Jurkat, Clone E6-1 (cell line): ENCODE results near the gene MAP3K9.
A peak's percentile ranks its signal among the peaks of the same experiment; 100 is the strongest.

Source experiments
- DNase-seq: peaks from one replicate; pipeline ENCODE4 v3.0.0-alpha.2; 2011; ENCODE audit warnings: low read depth, low spot score
- H3K4me3 ChIP-seq: 2 replicates; pipeline ENCODE4 v1.5.1; 2011; ENCODE audit warnings: mild to moderate bottlenecking, low read length, control low read depth, moderate library complexity

Gene MAP3K9

GRCh38 chr14:70822530-70823185, 13.3 kb upstream of the MAP3K9 start:
- peak; percentile 14 for DNase-seq
- H3K4me3 ChIP-seq: peak overlapping the region; percentile 64

- H3K4me3 ChIP-seq: peak overlapping the region; percentile 64
- peak; percentile 37 for DNase-seq
Observed at GRCh38 chr14:70821584-70822529, 12.5 kb upstream of the MAP3K9 start.

- no peak for DNase-seq
Observed at GRCh38 chr14:70816525-70816924, 7.2 kb upstream of the MAP3K9 start.

GRCh38 chr14:70814466-70814865, 5.2 kb upstream of the MAP3K9 start:
- no peak for DNase-seq
- H3K4me3 ChIP-seq: no peak overlapping the region

More at GRCh38 chr14:70816525-70816924, 7.2 kb upstream of the MAP3K9 start:
- no peak overlapping the region for H3K4me3 ChIP-seq

GRCh38 chr14:70812124-70812818, 3.0 kb upstream of the MAP3K9 start:
- DNase-seq: no peak
- H3K4me3 ChIP-seq: no peak overlapping the region

GRCh38 chr14:70811578-70811977, 2.3 kb upstream of the MAP3K9 start:
- DNase-seq: no peak

GRCh38 chr14:70811050-70811449, 1.7 kb upstream of the MAP3K9 start:
- DNase-seq: no peak
- no peak overlapping the region for H3K4me3 ChIP-seq

More at GRCh38 chr14:70811578-70811977, 2.3 kb upstream of the MAP3K9 start:
- no peak overlapping the region for H3K4me3 ChIP-seq

GRCh38 chr14:70810621-70811020, 1.3 kb upstream of the MAP3K9 start:
- H3K4me3 ChIP-seq: peak overlapping the region; percentile 68
- DNase-seq: no peak

- peak; percentile 9 for DNase-seq
- peak overlapping the region; percentile 68 for H3K4me3 ChIP-seq
Observed at GRCh38 chr14:70808416-70809224, 693 bp downstream of the MAP3K9 start.

GRCh38 chr14:70807898-70808415, 1.4 kb downstream of the MAP3K9 start:
- peak; percentile 69 for DNase-seq
- peak overlapping the region; percentile 68 for H3K4me3 ChIP-seq

- H3K4me3 ChIP-seq: no peak overlapping the region
- DNase-seq: peak; percentile 20
Observed at GRCh38 chr14:70804556-70805162, 4.7 kb downstream of the MAP3K9 start.

GRCh38 chr14:70803321-70804310, 5.7 kb downstream of the MAP3K9 start:
- no peak overlapping the region for H3K4me3 ChIP-seq
- DNase-seq: no peak

- DNase-seq: no peak
- no peak overlapping the region for H3K4me3 ChIP-seq
Observed at GRCh38 chr14:70802379-70802778, 6.9 kb downstream of the MAP3K9 start.

GRCh38 chr14:70801836-70802235, 7.5 kb downstream of the MAP3K9 start:
- no peak for DNase-seq
- no peak overlapping the region for H3K4me3 ChIP-seq

GRCh38 chr14:70796551-70796950, 12.8 kb downstream of the MAP3K9 start:
- no peak for DNase-seq
- no peak overlapping the region for H3K4me3 ChIP-seq

GRCh38 chr14:70794294-70794693, 15.0 kb downstream of the MAP3K9 start:
- no peak for DNase-seq
- H3K4me3 ChIP-seq: no peak overlapping the region

- no peak overlapping the region for H3K4me3 ChIP-seq
- DNase-seq: no peak
Observed at GRCh38 chr14:70793637-70794036, 15.7 kb downstream of the MAP3K9 start.
